SK-N-SH (cell line): Measurements from ENCODE around the gene DSG1.

ENCODE experiments used
- CHD2 ChIP-seq: fragments of 150-350 bp; IDR thresholded peaks from 2 replicates; pipeline ENCODE4 v1.6.1; 2018; ENCODE audit warnings: low read length; ENCODE audit not compliant: partially characterized antibody
- EZH2phosphoT487 ChIP-seq: fragments of 200-600 bp; sonication (generic); IDR thresholded peaks from 2 replicates; pipeline ENCODE4 v1.6.1; 2017; ENCODE audit warnings: low read depth, mixed run types, mild to moderate bottlenecking, antibody characterized with exemption, moderate library complexity, borderline replicate concordance
- GABPA ChIP-seq: IDR thresholded peaks from 2 replicates; pipeline ENCODE4 v1.4.0; 2012; ENCODE audit warnings: low read depth, mild to moderate bottlenecking
- TAF1 ChIP-seq: IDR thresholded peaks from 2 replicates; pipeline ENCODE4 v1.6.1; 2012; ENCODE audit warnings: low read depth, mild to moderate bottlenecking, low read length, moderate library complexity, borderline replicate concordance
- TF ChIP-seq, protein P1 (sequence below): fragments of 200-600 bp; sonication (generic); IDR thresholded peaks from 2 replicates; pipeline ENCODE4 v1.6.1; 2017; ENCODE audit warnings: antibody characterized with exemption, mild to moderate bottlenecking, moderate library complexity

DNA sequence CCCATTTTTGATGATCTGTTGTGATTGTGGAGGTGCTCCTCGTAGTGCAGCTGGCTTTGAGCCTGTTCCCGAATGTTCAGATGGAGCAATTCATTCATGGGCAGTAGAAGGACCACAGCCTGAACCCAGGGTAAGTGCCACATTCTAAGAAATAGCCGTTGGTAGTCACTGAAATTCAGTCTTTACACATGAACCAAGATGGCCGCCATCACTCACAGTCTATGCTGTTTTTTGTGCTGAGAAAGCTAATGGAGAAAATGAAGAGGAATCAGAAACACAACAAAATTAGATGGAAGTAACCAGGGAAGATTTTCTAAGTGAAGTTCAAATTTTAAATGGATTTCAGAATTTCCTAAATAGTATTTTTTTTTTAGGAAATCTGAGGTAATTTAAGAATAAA, 25.5 kb downstream of the DSG1 start:
- TF ChIP-seq GABPA (no peak), CHD2 (no peak), EZH2phosphoT487 (no peak), TAF1 (no peak)
- TF ChIP-seq, protein P1, sequence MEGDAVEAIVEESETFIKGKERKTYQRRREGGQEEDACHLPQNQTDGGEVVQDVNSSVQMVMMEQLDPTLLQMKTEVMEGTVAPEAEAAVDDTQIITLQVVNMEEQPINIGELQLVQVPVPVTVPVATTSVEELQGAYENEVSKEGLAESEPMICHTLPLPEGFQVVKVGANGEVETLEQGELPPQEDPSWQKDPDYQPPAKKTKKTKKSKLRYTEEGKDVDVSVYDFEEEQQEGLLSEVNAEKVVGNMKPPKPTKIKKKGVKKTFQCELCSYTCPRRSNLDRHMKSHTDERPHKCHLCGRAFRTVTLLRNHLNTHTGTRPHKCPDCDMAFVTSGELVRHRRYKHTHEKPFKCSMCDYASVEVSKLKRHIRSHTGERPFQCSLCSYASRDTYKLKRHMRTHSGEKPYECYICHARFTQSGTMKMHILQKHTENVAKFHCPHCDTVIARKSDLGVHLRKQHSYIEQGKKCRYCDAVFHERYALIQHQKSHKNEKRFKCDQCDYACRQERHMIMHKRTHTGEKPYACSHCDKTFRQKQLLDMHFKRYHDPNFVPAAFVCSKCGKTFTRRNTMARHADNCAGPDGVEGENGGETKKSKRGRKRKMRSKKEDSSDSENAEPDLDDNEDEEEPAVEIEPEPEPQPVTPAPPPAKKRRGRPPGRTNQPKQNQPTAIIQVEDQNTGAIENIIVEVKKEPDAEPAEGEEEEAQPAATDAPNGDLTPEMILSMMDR = no peak
